ENCODE measurements around the gene TCEAL4. TPM values are rescaled to one million over a fixed set of nuclear protein-coding genes. Genes with fewer than 3 reads are reported as not detected.

TCEAL4 gene
- total and polyA plus RNA-seq, 4 donors: 6.3 to 50.5 (median 36.7) TPM

GRCh38 chrX:103552236-103552635, 33.1 kb upstream of the TCEAL4 start (continued):
- TF ChIP-seq TAF1 (conservative IDR thresholded peaks at IDR 0.05) (no peak), RXRA (IDR thresholded peaks at IDR 0.05) (peak in 1 of 2 donors; percentile 24), YY1 (IDR thresholded peaks at IDR 0.05) (no peak)
- TF ChIP-seq, protein P1, sequence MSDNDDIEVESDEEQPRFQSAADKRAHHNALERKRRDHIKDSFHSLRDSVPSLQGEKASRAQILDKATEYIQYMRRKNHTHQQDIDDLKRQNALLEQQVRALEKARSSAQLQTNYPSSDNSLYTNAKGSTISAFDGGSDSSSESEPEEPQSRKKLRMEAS (IDR thresholded peaks at IDR 0.05): no peak

DNA sequence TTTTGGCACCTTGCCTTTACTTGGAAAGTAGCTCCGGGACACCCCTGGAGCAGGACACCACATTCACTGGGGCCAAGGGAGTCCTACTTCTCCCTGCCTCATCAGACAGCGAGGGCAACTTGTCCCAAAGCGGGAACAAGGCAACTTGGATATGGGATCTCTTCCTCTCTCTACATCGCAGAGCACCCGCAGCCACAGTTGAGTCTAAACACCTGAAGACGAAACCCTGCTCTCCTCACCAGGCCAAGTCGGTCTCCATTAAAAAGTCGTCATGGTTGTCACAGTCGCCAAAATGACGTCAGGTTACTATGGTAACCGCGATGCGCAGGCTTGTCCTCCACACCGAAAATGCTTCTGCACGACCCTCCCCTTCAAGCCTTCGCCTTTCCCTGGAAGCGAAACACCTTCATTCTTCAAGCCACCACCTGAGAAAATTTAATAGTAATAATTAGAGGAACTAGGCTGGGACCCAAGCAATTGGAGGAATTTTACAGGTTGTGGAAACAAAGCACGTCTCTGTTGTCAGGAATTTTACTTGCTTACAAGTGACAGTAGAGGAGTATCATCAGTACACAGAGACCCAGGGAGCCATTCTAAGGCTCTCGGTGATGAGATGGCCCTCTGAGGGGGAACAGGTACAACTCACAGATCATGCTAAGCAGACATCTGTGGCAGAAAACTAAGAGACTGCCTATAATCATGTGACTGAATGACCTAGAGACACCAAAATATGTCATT, 30.5 kb upstream of the TCEAL4 start:
- Histone ChIP-seq H3K4me1 (ENCODE audit: control insufficient read depth in 4 of 4, insufficient read depth in 4 of 4, low read length in 3 of 4) (peaks cover 4 to 14% (median 11%) of the 10 kb centered on the region in 4 donors), H3K9me3 (ENCODE audit: control insufficient read depth in 4 of 4, low read length in 3 of 4) (no peaks in the 10 kb centered on the region), H3K27me3 (ENCODE audit: control insufficient read depth in 4 of 4, insufficient read depth in 4 of 4, low read length in 3 of 4) (no peaks in the 10 kb centered on the region), H3K27ac (ENCODE audit: low read depth in 1 of 2, low read length in 2 of 2) (no peak overlapping the region), H3K36me3 (ENCODE audit: control insufficient read depth in 4 of 4, insufficient read depth in 3 of 4, low read depth in 1 of 4, low read length in 3 of 4) (no peaks in the 10 kb centered on the region), H3K4me3 (ENCODE audit: low read depth in 1 of 3, low read length in 3 of 3) (peak overlapping the region in 1 of 3 donors; percentile 54), H3K9ac (ENCODE audit: low read depth in 1 of 2, low read length in 2 of 2) (no peak overlapping the region)
- peak; percentile 46 for DNase-seq (ENCODE audit: low spot score)
- TF ChIP-seq RXRA (IDR thresholded peaks at IDR 0.05): no peak
- no peak for TF ChIP-seq JUND (IDR thresholded peaks at IDR 0.05)
- no peak for TF ChIP-seq SP1 (IDR thresholded peaks at IDR 0.05)
- TF ChIP-seq YY1 (IDR thresholded peaks at IDR 0.05): no peak
- TF ChIP-seq EGR1 (IDR thresholded peaks at IDR 0.05; ENCODE audit: low read depth in 2 of 2): no peak
- no peak for TF ChIP-seq FOXA1 (IDR thresholded peaks at IDR 0.05)
- TF ChIP-seq ATF3 (IDR thresholded peaks at IDR 0.05): no peak
- TF ChIP-seq FOXA2 (IDR thresholded peaks at IDR 0.05): no peak
- TF ChIP-seq, protein P1 (IDR thresholded peaks at IDR 0.05): no peak
- no peak for TF ChIP-seq HNF4G (IDR thresholded peaks at IDR 0.05)
- TF ChIP-seq TAF1 (conservative IDR thresholded peaks at IDR 0.05): no peak
- no peak for TF ChIP-seq NR2F2 (IDR thresholded peaks at IDR 0.05)
- TF ChIP-seq, protein P2, sequence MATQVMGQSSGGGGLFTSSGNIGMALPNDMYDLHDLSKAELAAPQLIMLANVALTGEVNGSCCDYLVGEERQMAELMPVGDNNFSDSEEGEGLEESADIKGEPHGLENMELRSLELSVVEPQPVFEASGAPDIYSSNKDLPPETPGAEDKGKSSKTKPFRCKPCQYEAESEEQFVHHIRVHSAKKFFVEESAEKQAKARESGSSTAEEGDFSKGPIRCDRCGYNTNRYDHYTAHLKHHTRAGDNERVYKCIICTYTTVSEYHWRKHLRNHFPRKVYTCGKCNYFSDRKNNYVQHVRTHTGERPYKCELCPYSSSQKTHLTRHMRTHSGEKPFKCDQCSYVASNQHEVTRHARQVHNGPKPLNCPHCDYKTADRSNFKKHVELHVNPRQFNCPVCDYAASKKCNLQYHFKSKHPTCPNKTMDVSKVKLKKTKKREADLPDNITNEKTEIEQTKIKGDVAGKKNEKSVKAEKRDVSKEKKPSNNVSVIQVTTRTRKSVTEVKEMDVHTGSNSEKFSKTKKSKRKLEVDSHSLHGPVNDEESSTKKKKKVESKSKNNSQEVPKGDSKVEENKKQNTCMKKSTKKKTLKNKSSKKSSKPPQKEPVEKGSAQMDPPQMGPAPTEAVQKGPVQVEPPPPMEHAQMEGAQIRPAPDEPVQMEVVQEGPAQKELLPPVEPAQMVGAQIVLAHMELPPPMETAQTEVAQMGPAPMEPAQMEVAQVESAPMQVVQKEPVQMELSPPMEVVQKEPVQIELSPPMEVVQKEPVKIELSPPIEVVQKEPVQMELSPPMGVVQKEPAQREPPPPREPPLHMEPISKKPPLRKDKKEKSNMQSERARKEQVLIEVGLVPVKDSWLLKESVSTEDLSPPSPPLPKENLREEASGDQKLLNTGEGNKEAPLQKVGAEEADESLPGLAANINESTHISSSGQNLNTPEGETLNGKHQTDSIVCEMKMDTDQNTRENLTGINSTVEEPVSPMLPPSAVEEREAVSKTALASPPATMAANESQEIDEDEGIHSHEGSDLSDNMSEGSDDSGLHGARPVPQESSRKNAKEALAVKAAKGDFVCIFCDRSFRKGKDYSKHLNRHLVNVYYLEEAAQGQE (IDR thresholded peaks at IDR 0.05): no peak
- no peak for TF ChIP-seq GABPA (IDR thresholded peaks at IDR 0.05 in 1 of 2, conservative IDR thresholded peaks at IDR 0.05 in 1 of 2)
- 20% methylated on average over 19 of the region's 19 CpGs for WGBS

GRCh38 chrX:103556963-103557612, 28.2 kb upstream of the TCEAL4 start:
- H3K27ac ChIP-seq (ENCODE audit: low read depth in 1 of 2, low read length in 2 of 2): no peak overlapping the region
- H3K9ac ChIP-seq (ENCODE audit: low read depth in 1 of 2, low read length in 2 of 2): no peak overlapping the region
- H3K9me3 ChIP-seq (ENCODE audit: control insufficient read depth in 4 of 4, low read length in 3 of 4): no peaks in the 10 kb centered on the region
- DNase-seq (ENCODE audit: low spot score): no peak
- peaks cover 1 to 8% (median 4%) of the 10 kb centered on the region in 4 donors for H3K4me1 ChIP-seq (ENCODE audit: control insufficient read depth in 4 of 4, insufficient read depth in 4 of 4, low read length in 3 of 4)
- H3K36me3 ChIP-seq (ENCODE audit: control insufficient read depth in 4 of 4, insufficient read depth in 3 of 4, low read depth in 1 of 4, low read length in 3 of 4): no peaks in the 10 kb centered on the region
- no peak overlapping the region for H3K4me3 ChIP-seq (ENCODE audit: low read depth in 1 of 3, low read length in 3 of 3)
- no peaks in the 10 kb centered on the region for H3K27me3 ChIP-seq (ENCODE audit: control insufficient read depth in 4 of 4, insufficient read depth in 4 of 4, low read length in 3 of 4)
- WGBS: 78% methylated on average over 2 of the region's 2 CpGs
- no peak for TF ChIP-seq RAD21 (IDR thresholded peaks at IDR 0.05)
- no peak for TF ChIP-seq CTCF (IDR thresholded peaks at IDR 0.05; ENCODE audit: low read depth, low read length, missing input control)
- no peak for TF ChIP-seq EGR1 (IDR thresholded peaks at IDR 0.05; ENCODE audit: low read depth in 2 of 2)
- TF ChIP-seq RXRA (IDR thresholded peaks at IDR 0.05): no peak
- no peak for TF ChIP-seq FOXA2 (IDR thresholded peaks at IDR 0.05)
- TF ChIP-seq, protein P1 (IDR thresholded peaks at IDR 0.05): no peak
- TF ChIP-seq HNF4A (conservative IDR thresholded peaks at IDR 0.05): no peak
- no peak for TF ChIP-seq ATF3 (IDR thresholded peaks at IDR 0.05)
- no peak for TF ChIP-seq SP1 (IDR thresholded peaks at IDR 0.05)
- TF ChIP-seq, protein P2 (IDR thresholded peaks at IDR 0.05): no peak
- no peak for TF ChIP-seq HNF4G (IDR thresholded peaks at IDR 0.05)
- TF ChIP-seq YY1 (IDR thresholded peaks at IDR 0.05): no peak
- no peak for TF ChIP-seq NR2F2 (IDR thresholded peaks at IDR 0.05)

All from liver (tissue), 9 donors.